Measurements from ENCODE around the gene UBE2D2. TPM values are rescaled to one million over a fixed set of nuclear protein-coding genes. Genes with fewer than 3 reads are reported as not detected.

UBE2D2 gene
- total RNA-seq, 1 donor from 2014 or later = 57.5 TPM

DNA sequence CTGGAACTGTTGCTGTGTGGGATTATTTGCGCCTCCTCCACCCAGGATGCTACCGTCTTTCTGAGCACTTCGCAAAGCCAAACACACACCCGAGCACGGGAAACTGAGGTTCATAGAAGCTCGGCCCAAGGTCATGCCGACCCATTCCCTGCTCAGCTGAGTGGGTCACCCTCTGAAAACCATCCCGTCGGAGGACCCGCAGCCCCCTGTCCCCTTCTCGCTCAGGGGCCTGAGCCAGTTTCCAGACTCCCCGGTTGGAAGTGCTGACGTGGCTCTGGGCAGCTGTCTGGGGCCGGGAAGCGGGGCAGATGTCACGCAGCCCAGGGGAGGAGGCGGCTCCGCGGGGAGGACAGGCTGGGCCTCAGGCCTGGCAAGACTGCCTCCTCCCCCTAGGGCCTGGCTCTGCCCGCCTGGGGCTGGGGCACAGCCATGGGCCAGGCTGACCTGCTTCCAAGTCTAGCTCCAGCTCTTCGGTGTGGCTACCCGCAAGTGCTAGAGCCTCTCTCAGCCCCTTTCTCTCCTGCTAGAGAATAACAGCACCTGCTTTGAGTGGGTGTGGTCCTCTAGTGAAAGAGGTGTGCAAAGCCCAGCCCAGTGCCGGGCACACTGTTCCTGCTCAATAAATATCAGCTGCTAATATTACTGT is 77.1 kb downstream of the UBE2D2 start:
- intact Hi-C loops (cut with DNase I) = loop anchor here (5.0 kb wide), 1 partner anchor 49 kb away; no protein-coding TSS in a partner anchor
- H3K4me1 ChIP-seq = peaks cover 59% of the 10 kb centered on the region
- no peak for TF ChIP-seq POLR2A (IDR thresholded peaks at IDR 0.05)
- TF ChIP-seq CTCF (IDR thresholded peaks at IDR 0.05) = no peak
- TF ChIP-seq POLR2AphosphoS5 (IDR thresholded peaks at IDR 0.05; ENCODE audit: insufficient read depth in 1 of 2, low read depth in 1 of 2) = peak in 1 of 2 donors; percentile 78

GRCh38 chr5:139638736-139639618 is 77.8 kb downstream of the UBE2D2 start:
- TF ChIP-seq POLR2A (IDR thresholded peaks at IDR 0.05) (no peak), CTCF (IDR thresholded peaks at IDR 0.05) (no peak), POLR2AphosphoS5 (IDR thresholded peaks at IDR 0.05; ENCODE audit: insufficient read depth in 1 of 2, low read depth in 1 of 2) (no peak)
- no peak overlapping the region for H3K4me3 ChIP-seq
- no peaks in the 10 kb centered on the region for H3K36me3 ChIP-seq
- peaks cover 67% of the 10 kb centered on the region for H3K4me1 ChIP-seq
- H3K27ac ChIP-seq = peak overlapping the region; percentile 91
- no peaks in the 10 kb centered on the region for H3K27me3 ChIP-seq
- no peaks in the 10 kb centered on the region for H3K9me3 ChIP-seq
- intact Hi-C loops (cut with DNase I) = loop anchor here (5.0 kb wide), 1 partner anchor 48 kb away; no protein-coding TSS in a partner anchor
- DNase-seq (ENCODE audit: extremely low spot score in 2 of 2) = peak; percentile 85 to 93

More for the DNA sequence above, 77.1 kb downstream of the UBE2D2 start:
- H3K36me3 ChIP-seq = no peaks in the 10 kb centered on the region
- DNase-seq (ENCODE audit: extremely low spot score in 2 of 2) = peak in 1 of 2 donors; percentile 89
- H3K9me3 ChIP-seq = no peaks in the 10 kb centered on the region
- peak overlapping the region; percentile 91 for H3K27ac ChIP-seq
- peak overlapping the region; percentile 49 to 51 for H3K4me3 ChIP-seq
- H3K27me3 ChIP-seq = no peaks in the 10 kb centered on the region

DNA sequence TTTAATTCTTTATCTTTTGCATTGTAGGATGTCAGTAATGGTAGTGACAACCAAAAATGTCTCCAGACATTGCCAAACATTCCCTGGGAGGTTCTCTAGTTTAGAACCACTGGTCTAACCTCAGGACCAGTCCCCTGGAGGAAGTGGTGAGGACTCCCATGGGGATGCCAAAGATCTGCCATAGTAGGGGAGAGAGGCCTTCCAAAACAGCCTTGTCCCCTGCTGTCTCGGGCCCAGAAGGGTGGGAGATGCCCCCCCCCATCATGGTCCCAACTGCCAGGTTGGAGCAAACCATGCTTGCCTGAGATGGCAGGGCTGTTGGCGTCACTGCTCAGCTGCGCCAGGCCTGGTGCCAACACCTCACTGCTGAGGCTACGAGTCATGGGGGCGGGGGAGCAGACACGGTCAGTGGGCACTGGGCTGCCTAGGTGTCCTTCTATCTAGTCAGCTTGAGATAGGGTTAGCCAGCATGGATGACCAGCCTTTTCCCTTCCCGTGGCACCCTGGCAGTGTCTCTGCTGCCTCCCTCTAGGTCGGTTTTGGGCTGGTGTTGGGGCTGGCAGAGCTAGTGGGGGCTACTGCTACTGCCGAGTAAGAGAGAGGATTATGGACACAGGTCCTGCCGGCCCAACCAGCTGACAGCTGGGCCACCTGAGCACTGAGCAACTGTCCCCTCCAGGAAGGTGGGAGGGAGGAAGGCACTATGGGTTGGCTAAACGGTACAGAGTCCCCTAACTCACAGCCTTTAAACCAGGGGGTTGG is 78.7 kb downstream of the UBE2D2 start:
- H3K4me3 ChIP-seq = no peak overlapping the region
- peak overlapping the region; percentile 91 for H3K27ac ChIP-seq
- intact Hi-C loops (cut with DNase I) = loop anchor here (5.0 kb wide), 1 partner anchor 48 kb away; no protein-coding TSS in a partner anchor
- no peak for TF ChIP-seq POLR2A (IDR thresholded peaks at IDR 0.05)
- no peak for TF ChIP-seq POLR2AphosphoS5 (IDR thresholded peaks at IDR 0.05; ENCODE audit: insufficient read depth in 1 of 2, low read depth in 1 of 2)
- no peak for TF ChIP-seq CTCF (IDR thresholded peaks at IDR 0.05)
- peaks cover 70% of the 10 kb centered on the region for H3K4me1 ChIP-seq
- no peaks in the 10 kb centered on the region for H3K9me3 ChIP-seq
- H3K36me3 ChIP-seq = no peaks in the 10 kb centered on the region
- no peaks in the 10 kb centered on the region for H3K27me3 ChIP-seq
- no peak for DNase-seq (ENCODE audit: extremely low spot score in 2 of 2)

DNA sequence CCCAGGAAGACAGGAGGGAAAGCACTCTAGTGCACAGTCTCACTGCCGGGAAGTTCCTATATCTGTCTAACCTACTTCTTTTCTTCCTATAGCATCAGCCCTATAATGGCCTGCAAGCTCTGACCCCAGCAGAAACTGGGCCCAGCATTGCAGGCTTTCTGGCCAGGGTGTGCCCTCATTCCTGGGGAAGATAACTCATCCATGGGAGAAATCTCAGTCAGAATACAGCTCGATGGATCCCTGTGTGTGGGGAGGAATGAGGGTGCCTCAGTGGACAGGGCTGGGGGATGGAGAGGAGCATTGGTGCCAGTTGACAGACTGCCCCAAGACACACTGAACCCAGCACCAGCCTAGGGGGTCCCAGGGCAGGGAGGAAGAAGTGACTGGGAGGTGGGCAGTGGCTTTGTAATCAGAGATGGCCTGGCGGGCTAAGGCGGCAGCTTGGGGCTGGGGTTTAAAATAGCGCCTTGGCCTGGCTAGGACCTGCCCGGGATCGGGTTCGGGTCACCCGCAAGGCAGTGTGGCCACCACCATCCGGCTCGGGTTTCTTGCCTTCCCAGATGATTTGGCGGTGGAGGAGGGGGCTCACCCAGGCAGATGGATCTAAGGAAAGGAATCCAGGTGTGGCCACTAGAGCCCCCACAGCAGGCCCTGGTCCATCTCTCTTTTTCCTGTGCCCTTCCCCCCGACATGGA is 79.4 kb downstream of the UBE2D2 start:
- Histone ChIP-seq H3K4me1 (peaks cover 67% of the 10 kb centered on the region), H3K36me3 (no peaks in the 10 kb centered on the region), H3K4me3 (no peak overlapping the region), H3K9me3 (no peaks in the 10 kb centered on the region), H3K27me3 (no peaks in the 10 kb centered on the region), H3K27ac (peak overlapping the region; percentile 65)
- TF ChIP-seq POLR2AphosphoS5 (IDR thresholded peaks at IDR 0.05; ENCODE audit: insufficient read depth in 1 of 2, low read depth in 1 of 2) = no peak
- TF ChIP-seq POLR2A (IDR thresholded peaks at IDR 0.05) = no peak
- no peak for TF ChIP-seq CTCF (IDR thresholded peaks at IDR 0.05)
- intact Hi-C loops (cut with DNase I) = no loop called here
- no peak for DNase-seq (ENCODE audit: extremely low spot score in 2 of 2)
